GM21576 (cell line): ENCODE measurements around the gene WRAP73.
"Not testable (repeated sequence)": the region's sequence is repeated elsewhere in the genome, so short reads cannot be mapped to it uniquely, and the experiment has no call there.

Experiments used
- ATAC-seq: cut with Tn5 transposase; IDR thresholded peaks from one replicate; pipeline ENCODE4 v1.9.1; 2021; ENCODE audit warnings: mild to moderate bottlenecking, moderate library complexity; ENCODE audit not compliant: unreplicated experiment

WRAP73 gene

DNA sequence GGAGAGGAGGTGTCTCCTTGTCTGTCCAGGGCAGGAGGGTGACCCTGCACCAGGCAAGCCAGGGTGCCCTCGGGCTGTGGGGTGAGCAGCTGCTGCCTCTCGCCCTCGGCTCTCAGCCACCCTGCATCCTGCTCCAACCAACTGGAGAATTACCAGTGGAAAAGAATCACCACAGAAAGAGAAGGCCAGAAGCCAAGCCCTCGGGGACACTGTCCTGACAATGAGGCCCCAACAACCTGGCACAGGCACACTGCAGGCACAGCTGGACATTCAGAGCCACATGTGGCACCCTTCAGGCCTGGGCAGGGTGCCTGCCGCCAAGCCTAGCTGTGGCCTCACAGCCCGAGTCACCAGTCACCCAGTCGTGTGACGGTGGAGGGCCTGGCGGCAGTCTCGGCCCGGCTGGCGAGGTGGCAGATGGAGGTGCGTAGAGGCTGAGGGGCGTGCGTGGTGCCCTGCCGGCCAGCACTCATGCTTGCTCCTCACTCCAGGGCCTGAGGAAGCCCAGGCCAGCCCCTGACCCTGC is 50.6 kb downstream of the WRAP73 start:
- no peak for ATAC-seq

GRCh38 chr1:3598522-3599285 is 51.2 kb downstream of the WRAP73 start:
- no peak for ATAC-seq

GRCh38 chr1:3598051-3598491 is 51.8 kb downstream of the WRAP73 start:
- ATAC-seq, result no peak

DNA sequence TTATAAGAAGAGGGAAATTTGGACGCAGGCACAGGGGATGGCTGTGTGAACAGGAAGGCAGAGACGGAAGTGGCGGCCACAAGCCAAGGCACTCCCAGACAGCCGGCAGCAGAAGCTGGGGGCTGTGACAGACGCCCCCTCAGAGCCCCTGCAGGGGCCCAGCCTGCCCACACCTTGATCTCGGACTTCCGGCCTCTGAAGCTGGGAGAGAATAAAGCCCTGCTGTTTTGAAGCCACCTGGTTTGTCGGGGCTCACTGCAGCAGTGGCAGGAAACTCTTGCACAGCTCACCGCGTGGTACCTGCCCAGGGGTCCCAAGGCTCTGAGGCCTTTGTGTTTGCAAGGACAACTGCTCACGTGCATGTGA is 52.3 kb downstream of the WRAP73 start:
- ATAC-seq, result no peak

- no peak for ATAC-seq
These were observed 53.0 kb downstream of the WRAP73 start for GRCh38 chr1:3596663-3597598.

DNA sequence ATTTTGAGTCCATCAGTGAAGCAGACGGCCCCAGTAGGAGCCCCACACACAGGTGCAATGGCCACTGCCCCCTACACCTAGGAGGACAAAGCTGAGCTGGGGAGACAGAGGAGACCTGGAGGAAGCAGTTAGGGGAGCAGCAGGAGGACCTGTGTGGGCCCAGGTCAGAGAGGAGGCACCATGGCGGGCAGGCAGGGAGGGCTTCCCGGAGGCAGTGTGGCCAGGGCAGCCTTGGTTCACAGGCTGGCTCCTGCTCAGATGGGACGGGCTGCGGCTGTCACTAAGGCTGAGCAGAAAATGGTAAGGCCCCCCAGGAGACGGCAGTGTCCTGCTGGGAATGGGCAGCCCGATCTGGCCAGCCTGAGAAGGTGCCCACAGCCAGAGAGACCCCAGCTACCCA is 54.0 kb downstream of the WRAP73 start:
- no peak for ATAC-seq

DNA sequence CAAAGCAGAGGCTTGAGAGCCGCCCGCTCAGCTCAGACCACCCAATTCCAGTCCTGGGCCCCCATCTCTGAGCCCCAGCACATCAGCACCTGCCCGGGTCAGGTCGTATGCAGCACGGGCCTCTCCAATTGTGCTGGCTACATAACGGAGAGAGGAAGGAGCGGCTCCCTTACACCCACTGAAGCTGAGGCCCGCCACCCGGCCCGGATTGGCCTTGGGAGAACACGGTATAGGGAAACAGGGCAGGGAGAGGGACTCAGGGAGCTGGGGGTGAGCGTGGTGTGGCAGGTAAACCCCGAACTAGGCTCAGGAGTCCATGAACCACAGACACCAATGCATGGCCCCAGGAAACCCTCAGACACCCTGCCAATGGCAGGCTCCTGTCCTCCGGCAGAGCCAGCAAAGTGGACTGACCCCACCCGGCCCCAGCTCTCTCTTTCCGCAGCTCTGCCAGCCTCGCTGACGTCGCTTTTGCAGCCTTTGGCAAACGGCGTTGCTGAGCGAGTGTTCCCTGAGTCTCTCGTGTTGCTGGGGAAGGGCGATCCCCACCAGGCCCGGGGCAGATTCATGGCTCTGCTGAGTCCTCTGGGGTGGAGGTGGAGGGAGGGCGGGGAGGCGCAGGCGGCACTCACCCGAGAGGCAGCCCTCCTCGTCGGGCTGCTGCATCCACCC is 55.1 kb downstream of the WRAP73 start:
- no peak for ATAC-seq

- no peak for ATAC-seq
These were observed 56.2 kb downstream of the WRAP73 start for GRCh38 chr1:3593745-3594144.

DNA sequence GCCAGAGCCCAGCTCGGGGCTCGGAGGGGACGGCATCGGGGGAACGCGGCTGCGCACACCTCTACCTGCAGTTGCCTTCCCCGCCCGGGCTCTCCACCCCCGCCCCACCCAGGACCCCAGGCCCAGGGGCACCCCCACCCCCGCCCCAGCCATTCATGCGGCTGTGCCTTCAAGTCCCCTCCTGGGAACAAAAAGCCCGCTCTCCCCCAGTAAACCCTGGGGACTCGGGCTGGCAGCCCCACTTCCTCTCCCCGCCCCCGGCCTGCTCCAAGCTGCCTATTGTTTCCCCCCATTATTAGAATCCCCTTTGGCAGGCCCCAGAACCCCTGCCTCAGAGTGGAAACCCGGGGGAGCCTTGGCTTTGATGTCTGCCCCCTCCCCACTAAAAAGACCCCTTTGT is 56.6 kb downstream of the WRAP73 start:
- ATAC-seq, result no peak

GRCh38 chr1:3590951-3591865 is 58.7 kb downstream of the WRAP73 start:
- no peak for ATAC-seq

DNA sequence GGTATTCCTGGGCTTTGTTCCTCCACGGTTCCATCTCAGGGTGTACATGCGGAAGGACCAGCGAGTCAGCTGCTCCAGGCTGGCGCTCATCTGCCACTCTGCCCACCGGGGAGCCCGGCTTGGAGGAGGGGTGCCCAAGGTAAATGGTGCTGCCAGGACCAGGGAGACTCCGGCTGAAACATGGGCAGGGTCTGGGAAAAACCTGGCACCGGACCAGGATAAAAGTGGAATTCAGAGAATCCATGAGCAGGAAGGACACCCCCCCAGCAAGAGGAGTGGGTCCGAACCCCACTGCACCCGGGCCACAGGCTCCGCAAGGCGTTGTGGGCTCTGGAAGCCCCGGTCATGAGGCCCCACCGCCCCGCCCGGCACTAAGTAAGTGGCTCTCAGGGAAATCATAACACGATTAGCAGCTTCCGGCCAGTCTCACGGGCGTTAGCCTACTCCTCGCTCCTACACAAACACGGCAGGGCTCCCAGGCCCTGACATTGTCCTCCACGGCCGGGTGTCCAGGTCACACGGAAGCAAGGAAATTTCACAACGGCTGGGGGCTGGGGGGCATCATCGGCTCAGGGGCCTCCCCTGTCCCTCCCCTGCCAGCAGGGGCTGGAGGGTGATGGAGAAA is 59.7 kb downstream of the WRAP73 start:
- no peak for ATAC-seq

DNA sequence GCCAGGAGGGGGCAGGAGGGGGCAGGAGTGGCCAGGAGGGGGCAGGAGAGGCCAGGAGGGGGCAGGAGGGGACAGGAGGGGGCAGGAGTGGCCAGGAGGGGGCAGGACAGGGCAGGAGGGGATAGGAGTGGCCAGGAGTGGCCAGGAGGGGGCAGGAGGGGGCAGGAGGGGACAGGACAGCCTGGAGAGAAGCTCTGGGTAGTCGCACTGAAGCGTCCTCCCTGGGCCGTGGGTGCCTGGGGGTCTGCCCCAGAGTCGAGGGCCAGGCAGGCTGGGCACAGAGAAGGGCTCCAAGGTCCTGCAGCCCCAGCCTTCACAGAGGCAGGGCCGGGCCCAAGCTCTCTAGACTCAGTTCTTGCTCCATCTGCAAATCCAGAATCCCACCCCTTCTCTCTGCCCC is 61.5 kb downstream of the WRAP73 start:
- ATAC-seq, result no peak

GRCh38 chr1:3586986-3587759 is 62.7 kb downstream of the WRAP73 start:
- no peak for ATAC-seq

DNA sequence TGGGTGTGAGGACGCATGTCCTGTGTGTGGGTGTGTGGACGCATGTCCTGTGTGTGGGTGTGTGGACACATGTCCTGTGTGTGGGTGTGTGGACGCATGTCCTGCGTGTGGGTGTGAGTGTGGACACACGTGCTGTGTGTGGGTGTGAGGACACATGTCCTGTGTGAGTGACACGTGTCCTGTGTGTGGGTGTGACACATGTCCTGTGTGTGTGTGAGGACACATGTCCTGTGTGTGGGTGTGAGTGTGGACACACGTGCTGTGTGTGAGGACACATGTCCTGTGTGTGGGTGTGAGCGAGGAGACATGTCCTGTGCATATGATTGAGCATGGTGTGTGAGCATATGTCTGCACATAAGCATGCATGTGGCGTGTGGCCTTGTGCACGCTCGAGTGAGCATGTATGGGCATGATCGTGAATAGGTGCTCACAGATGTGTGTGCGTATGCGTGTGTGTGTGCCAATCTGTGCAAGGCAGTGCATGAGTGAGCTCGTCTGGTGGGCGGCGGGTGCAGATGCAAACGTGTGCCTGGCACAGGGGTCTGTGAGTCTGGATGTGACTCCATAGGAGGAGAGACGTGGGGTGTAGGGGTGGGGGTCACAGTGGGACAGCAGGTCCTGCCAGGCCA is 63.8 kb downstream of the WRAP73 start:
- ATAC-seq, result no peak

DNA sequence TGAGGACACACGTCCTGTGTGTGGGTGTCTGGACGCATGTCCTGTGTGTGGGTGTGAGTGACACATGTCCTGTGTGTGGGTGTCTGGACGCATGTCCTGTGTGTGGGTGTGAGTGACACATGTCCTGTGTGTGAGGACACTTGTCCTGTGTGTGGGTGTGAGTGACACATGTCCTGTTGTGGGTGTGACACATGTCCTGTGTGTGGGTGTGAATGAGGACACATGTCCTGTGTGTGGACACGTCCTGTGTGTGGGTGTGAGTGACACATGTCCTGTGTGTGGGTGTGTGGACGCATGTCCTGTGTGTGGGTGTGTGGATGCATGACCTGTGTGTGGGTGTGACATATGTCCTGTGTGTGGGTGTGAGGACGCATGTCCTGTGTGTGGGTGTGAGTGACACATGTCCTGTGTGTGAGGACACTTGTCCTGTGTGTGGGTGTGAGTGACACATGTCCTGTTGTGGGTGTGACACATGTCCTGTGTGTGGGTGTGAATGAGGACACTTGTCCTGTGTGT is 64.5 kb downstream of the WRAP73 start:
- ATAC-seq, result not testable (repeated sequence)

DNA sequence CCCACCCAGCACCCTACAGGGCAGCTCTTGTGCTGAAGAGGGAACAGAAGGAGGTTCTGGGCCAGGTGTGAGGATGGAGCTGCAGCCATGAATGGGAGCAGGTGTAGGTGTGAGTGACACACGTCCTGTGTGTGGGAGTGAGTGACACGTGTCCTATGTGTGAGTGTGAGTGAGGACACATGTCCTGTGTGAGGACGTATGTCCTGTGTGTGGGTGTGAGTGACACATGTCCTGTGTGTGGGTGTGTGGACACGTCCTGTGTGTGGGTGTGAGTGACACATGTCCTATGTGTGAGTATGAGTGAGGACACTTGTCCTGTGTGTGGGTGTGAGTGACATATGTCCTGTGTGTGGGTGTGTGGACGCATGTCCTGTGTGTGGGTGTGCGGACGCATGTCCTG is 65.0 kb downstream of the WRAP73 start:
- no peak for ATAC-seq

GRCh38 chr1:3583751-3584150 is 66.2 kb downstream of the WRAP73 start:
- not testable (repeated sequence) for ATAC-seq

- ATAC-seq, result no peak
These were observed 68.4 kb downstream of the WRAP73 start for GRCh38 chr1:3581296-3582036.
